ENCODE measurements around the gene PLCB4. TPM values are rescaled to one million over a fixed set of nuclear protein-coding genes. Genes with fewer than 3 reads are reported as not detected.

Gene PLCB4
- total RNA-seq, 2 experiments from 2014 or later, result not detected

- no peaks in the 10 kb centered on the region for H3K27me3 Mint-ChIP-seq
- no peaks in the 10 kb centered on the region for H3K36me3 Mint-ChIP-seq (ENCODE audit: low read depth)
- no peak overlapping the region for H3K4me3 Mint-ChIP-seq
- no peak for DNase-seq
- ChIA-PET CTCF (no interaction called here), POLR2A (no interaction called here)
- peaks cover 3% of the 10 kb centered on the region for H3K9me3 Mint-ChIP-seq
- no peak overlapping the region for H3K27ac Mint-ChIP-seq
- H3K4me1 Mint-ChIP-seq, result no peaks in the 10 kb centered on the region
These were observed 413.3 kb downstream of the PLCB4 start for GRCh38 chr20:9482180-9482579.

GRCh38 chr20:9483131-9483530 lies 414.2 kb downstream of the PLCB4 start:
- DNase-seq, result no peak
- Mint-ChIP-seq H3K27ac (no peak overlapping the region), H3K4me1 (no peaks in the 10 kb centered on the region), H3K27me3 (no peaks in the 10 kb centered on the region), H3K36me3 (ENCODE audit: low read depth) (no peaks in the 10 kb centered on the region), H3K9me3 (peaks cover 3% of the 10 kb centered on the region), H3K4me3 (no peak overlapping the region)
- CTCF ChIA-PET, result no interaction called here
- POLR2A ChIA-PET, result no interaction called here

- Mint-ChIP-seq H3K9me3 (peaks cover 3% of the 10 kb centered on the region), H3K27ac (no peak overlapping the region), H3K27me3 (no peaks in the 10 kb centered on the region), H3K4me3 (no peak overlapping the region), H3K36me3 (ENCODE audit: low read depth) (no peaks in the 10 kb centered on the region), H3K4me1 (no peaks in the 10 kb centered on the region)
- POLR2A ChIA-PET, result no interaction called here
- CTCF ChIA-PET, result no interaction called here
- no peak for DNase-seq
These were observed 416.9 kb downstream of the PLCB4 start for GRCh38 chr20:9485614-9486340.

GRCh38 chr20:9487231-9487630 lies 418.3 kb downstream of the PLCB4 start:
- no peaks in the 10 kb centered on the region for H3K27me3 Mint-ChIP-seq
- POLR2A ChIA-PET, result no interaction called here
- no peak overlapping the region for H3K4me3 Mint-ChIP-seq

GRCh38 chr20:9488063-9488462 lies 419.2 kb downstream of the PLCB4 start:
- H3K9me3 Mint-ChIP-seq, result peaks cover 6% of the 10 kb centered on the region
- H3K4me1 Mint-ChIP-seq, result no peaks in the 10 kb centered on the region
- H3K27ac Mint-ChIP-seq, result no peak overlapping the region
- H3K36me3 Mint-ChIP-seq (ENCODE audit: low read depth), result no peaks in the 10 kb centered on the region
- DNase-seq, result no peak
- ChIA-PET POLR2A (no interaction called here), CTCF (no interaction called here)
- no peak overlapping the region for H3K4me3 Mint-ChIP-seq
- H3K27me3 Mint-ChIP-seq, result no peaks in the 10 kb centered on the region

More at GRCh38 chr20:9487231-9487630, 418.3 kb downstream of the PLCB4 start:
- Mint-ChIP-seq H3K4me1 (no peaks in the 10 kb centered on the region), H3K9me3 (peaks cover 6% of the 10 kb centered on the region), H3K36me3 (ENCODE audit: low read depth) (no peaks in the 10 kb centered on the region), H3K27ac (no peak overlapping the region)
- no peak for DNase-seq
- CTCF ChIA-PET, result no interaction called here

GRCh38 chr20:9490161-9490560 lies 421.3 kb downstream of the PLCB4 start:
- CTCF ChIA-PET, result no interaction called here
- H3K27ac Mint-ChIP-seq, result no peak overlapping the region
- DNase-seq, result no peak
- no peaks in the 10 kb centered on the region for H3K27me3 Mint-ChIP-seq
- no peak overlapping the region for H3K4me3 Mint-ChIP-seq
- H3K4me1 Mint-ChIP-seq, result no peaks in the 10 kb centered on the region
- H3K9me3 Mint-ChIP-seq, result peaks cover 3% of the 10 kb centered on the region
- POLR2A ChIA-PET, result no interaction called here
- H3K36me3 Mint-ChIP-seq (ENCODE audit: low read depth), result no peaks in the 10 kb centered on the region

GRCh38 chr20:9490631-9491030 lies 421.7 kb downstream of the PLCB4 start:
- H3K9me3 Mint-ChIP-seq, result peaks cover 3% of the 10 kb centered on the region
- H3K4me1 Mint-ChIP-seq, result no peaks in the 10 kb centered on the region
- ChIA-PET POLR2A (no interaction called here), CTCF (no interaction called here)
- no peak overlapping the region for H3K27ac Mint-ChIP-seq
- H3K4me3 Mint-ChIP-seq, result no peak overlapping the region
- no peaks in the 10 kb centered on the region for H3K36me3 Mint-ChIP-seq (ENCODE audit: low read depth)
- no peaks in the 10 kb centered on the region for H3K27me3 Mint-ChIP-seq
- no peak for DNase-seq

- Mint-ChIP-seq H3K36me3 (ENCODE audit: low read depth) (no peaks in the 10 kb centered on the region), H3K27ac (no peak overlapping the region), H3K4me3 (no peak overlapping the region), H3K4me1 (no peaks in the 10 kb centered on the region), H3K9me3 (peaks cover 3% of the 10 kb centered on the region), H3K27me3 (no peaks in the 10 kb centered on the region)
- DNase-seq, result no peak
- POLR2A ChIA-PET, result interaction anchor here (0.6 kb wide), 1 partner anchor 1517 kb away, joined by 3 read pairs; no protein-coding TSS in a partner anchor
- CTCF ChIA-PET, result no interaction called here
These were observed 422.4 kb downstream of the PLCB4 start for GRCh38 chr20:9491324-9491723.

- Mint-ChIP-seq H3K27ac (no peak overlapping the region), H3K36me3 (ENCODE audit: low read depth) (no peaks in the 10 kb centered on the region)
These were observed 423.2 kb downstream of the PLCB4 start for GRCh38 chr20:9492067-9492466.

GRCh38 chr20:9493803-9494202 lies 424.9 kb downstream of the PLCB4 start:
- Mint-ChIP-seq H3K4me3 (no peak overlapping the region), H3K36me3 (ENCODE audit: low read depth) (no peaks in the 10 kb centered on the region), H3K27ac (no peak overlapping the region), H3K4me1 (no peaks in the 10 kb centered on the region), H3K9me3 (peaks cover 3% of the 10 kb centered on the region), H3K27me3 (no peaks in the 10 kb centered on the region)
- ChIA-PET POLR2A (no interaction called here), CTCF (no interaction called here)
- no peak for DNase-seq

More at GRCh38 chr20:9492067-9492466, 423.2 kb downstream of the PLCB4 start:
- H3K4me3 Mint-ChIP-seq, result no peak overlapping the region
- CTCF ChIA-PET, result no interaction called here
- H3K27me3 Mint-ChIP-seq, result no peaks in the 10 kb centered on the region
- H3K9me3 Mint-ChIP-seq, result peaks cover 3% of the 10 kb centered on the region
- no peaks in the 10 kb centered on the region for H3K4me1 Mint-ChIP-seq
- no peak for DNase-seq
- POLR2A ChIA-PET, result interaction anchor here (0.6 kb wide), 1 partner anchor 1518 kb away, joined by 3 read pairs; no protein-coding TSS in a partner anchor

- DNase-seq, result no peak
- Mint-ChIP-seq H3K36me3 (ENCODE audit: low read depth) (no peaks in the 10 kb centered on the region), H3K4me3 (no peak overlapping the region), H3K9me3 (peaks cover 3% of the 10 kb centered on the region), H3K27me3 (no peaks in the 10 kb centered on the region), H3K4me1 (no peaks in the 10 kb centered on the region), H3K27ac (no peak overlapping the region)
- POLR2A ChIA-PET, result no interaction called here
- CTCF ChIA-PET, result no interaction called here
These were observed 426.8 kb downstream of the PLCB4 start for GRCh38 chr20:9495701-9496100.

GRCh38 chr20:9496155-9496554 lies 427.3 kb downstream of the PLCB4 start:
- H3K27me3 Mint-ChIP-seq, result no peaks in the 10 kb centered on the region
- DNase-seq, result no peak
- H3K4me3 Mint-ChIP-seq, result no peak overlapping the region
- peaks cover 2% of the 10 kb centered on the region for H3K9me3 Mint-ChIP-seq
- ChIA-PET POLR2A (no interaction called here), CTCF (no interaction called here)
- no peaks in the 10 kb centered on the region for H3K36me3 Mint-ChIP-seq (ENCODE audit: low read depth)
- H3K27ac Mint-ChIP-seq, result no peak overlapping the region
- no peaks in the 10 kb centered on the region for H3K4me1 Mint-ChIP-seq

- CTCF ChIA-PET, result no interaction called here
- POLR2A ChIA-PET, result no interaction called here
- DNase-seq, result no peak
- Mint-ChIP-seq H3K27ac (no peak overlapping the region), H3K9me3 (no peaks in the 10 kb centered on the region), H3K36me3 (ENCODE audit: low read depth) (no peaks in the 10 kb centered on the region), H3K4me1 (no peaks in the 10 kb centered on the region), H3K27me3 (no peaks in the 10 kb centered on the region), H3K4me3 (no peak overlapping the region)
These were observed 429.4 kb downstream of the PLCB4 start for GRCh38 chr20:9498322-9498721.

GRCh38 chr20:9499126-9499899 lies 430.4 kb downstream of the PLCB4 start:
- Mint-ChIP-seq H3K4me3 (no peak overlapping the region), H3K9me3 (no peaks in the 10 kb centered on the region), H3K27me3 (no peaks in the 10 kb centered on the region), H3K36me3 (ENCODE audit: low read depth) (no peaks in the 10 kb centered on the region), H3K27ac (no peak overlapping the region), H3K4me1 (no peaks in the 10 kb centered on the region)
- ChIA-PET POLR2A (no interaction called here), CTCF (no interaction called here)
- no peak for DNase-seq

Data from activated CD4-positive, alpha-beta memory T cell treated with anti-CD3 and anti-CD28 coated beads, Interleukin-2, amount 10 ng/mL, durations not matched to agents 7 days and 5 days (primary cell).